ENCODE results near the gene PKMYT1. TPM values are rescaled to one million over a fixed set of nuclear protein-coding genes. Genes with fewer than 3 reads are reported as not detected.
A peak's percentile ranks its signal among the peaks of the same experiment; 100 is the strongest.

The PKMYT1 gene
- total and polyA plus RNA-seq, 12 donors, result 0.34 to 4.2 (median 0.71) TPM; not detected in 1

- Histone ChIP-seq H3K4me3 (no peak overlapping the region), H3K9me3 (no peaks in the 10 kb centered on the region), H3K27ac (no peak overlapping the region), H3K36me3 (peaks cover 0 to under 1% (median 0%) of the 10 kb centered on the region in 9 donors), H3K4me1 (peaks cover 0 to 9% (median 0%) of the 10 kb centered on the region in 9 donors), H3K27me3 (peaks cover 12 to 63% (median 48%) of the 10 kb centered on the region in 7 donors)
- ATAC-seq (no peak), DNase-seq (no peak)
- intact Hi-C loops (cut with DNase I), result no loop called here
- no peak for TF ChIP-seq CTCF (IDR thresholded peaks at IDR 0.05)
- WGBS, 2 donors, result 59 to 66% methylated on average over 10 of the region's 10 CpGs
Observed at GRCh38 chr16:2955438-2955778, 24.8 kb downstream of the PKMYT1 start.

GRCh38 chr16:2954656-2955381 is 25.4 kb downstream of the PKMYT1 start:
- Histone ChIP-seq H3K36me3 (peaks cover 0 to 7% (median under 1%) of the 10 kb centered on the region in 9 donors), H3K4me3 (no peak overlapping the region), H3K9me3 (no peaks in the 10 kb centered on the region), H3K27ac (no peak overlapping the region), H3K27me3 (peaks cover 12 to 57% (median 44%) of the 10 kb centered on the region in 7 donors), H3K4me1 (peaks cover 0 to 9% (median 0%) of the 10 kb centered on the region in 9 donors)
- TF ChIP-seq CTCF (IDR thresholded peaks at IDR 0.05), result no peak
- 50 to 66% methylated on average over 20 to 26 of the region's 26 CpGs for WGBS, 2 donors
- DNase-seq (no peak), ATAC-seq (peak in 2 of 8 donors; percentile 12 to 13)
- intact Hi-C loops (cut with DNase I), result no loop called here

- no peak for TF ChIP-seq CTCF (IDR thresholded peaks at IDR 0.05)
- WGBS, 2 donors, result 52 to 54% methylated on average over 31 of the region's 31 CpGs
- peaks cover 12 to 50% (median 42%) of the 10 kb centered on the region in 7 donors for H3K27me3 ChIP-seq
Observed at GRCh38 chr16:2953706-2954627, 26.3 kb downstream of the PKMYT1 start.

GRCh38 chr16:2952679-2953078 is 27.6 kb downstream of the PKMYT1 start:
- peak in 1 of 8 donors; percentile 45 for ATAC-seq
- TF ChIP-seq CTCF (IDR thresholded peaks at IDR 0.05), result no peak
- Histone ChIP-seq H3K27me3 (peaks cover 12 to 39% (median 30%) of the 10 kb centered on the region in 7 donors), H3K4me1 (peaks cover 0 to 9% (median 0%) of the 10 kb centered on the region in 9 donors), H3K27ac (no peak overlapping the region), H3K9me3 (no peaks in the 10 kb centered on the region), H3K4me3 (no peak overlapping the region), H3K36me3 (peaks cover 0 to 28% (median 13%) of the 10 kb centered on the region in 9 donors)
- 64 to 70% methylated on average over 11 of the region's 11 CpGs for WGBS, 2 donors
- DNase-seq, result no peak
- intact Hi-C loops (cut with DNase I), result no loop called here

More at GRCh38 chr16:2953706-2954627, 26.3 kb downstream of the PKMYT1 start:
- Histone ChIP-seq H3K36me3 (peaks cover 0 to 15% (median 8%) of the 10 kb centered on the region in 9 donors), H3K4me3 (no peak overlapping the region), H3K9me3 (no peaks in the 10 kb centered on the region), H3K27ac (no peak overlapping the region), H3K4me1 (peaks cover 0 to 9% (median 0%) of the 10 kb centered on the region in 9 donors)
- intact Hi-C loops (cut with DNase I), result no loop called here
- no peak for ATAC-seq
- DNase-seq, result no peak

Measured in heart right ventricle (tissue), 16 donors.